ENCODE results near the gene TPRG1. TPM values are rescaled to one million over a fixed set of nuclear protein-coding genes. Genes with fewer than 3 reads are reported as not detected.

TPRG1 gene
- total and polyA plus RNA-seq, 2 experiments from 2014 or later = 0.43 TPM; not detected in 1

DNA sequence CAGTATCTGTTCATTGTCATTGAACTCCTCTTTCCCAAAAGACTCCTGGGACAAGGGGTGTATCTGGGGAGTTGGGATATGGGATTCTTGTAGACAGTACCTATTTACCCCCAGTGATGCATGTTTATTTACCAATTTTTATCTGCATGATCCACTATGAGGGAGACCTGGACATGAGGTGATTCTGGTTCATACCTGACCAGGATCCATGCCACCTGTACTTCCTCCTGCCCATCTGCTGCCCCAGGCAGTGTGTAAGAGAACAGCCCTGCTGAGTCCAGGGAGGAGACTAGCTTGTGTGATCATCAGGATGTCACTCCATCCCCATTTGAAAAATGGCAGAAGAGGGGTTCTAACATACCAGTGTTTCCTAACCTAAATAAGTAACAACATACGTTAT lies 3.1 kb upstream of the TPRG1 start:
- Histone ChIP-seq H2AFZ (no peak overlapping the region), H4K20me1 (ENCODE audit: insufficient read depth, poor library complexity, severe bottlenecking) (no peaks in the 10 kb centered on the region), H3K27ac (no peak overlapping the region), H3K79me2 (no peaks in the 10 kb centered on the region), H3K9me3 (ENCODE audit: low read depth) (no peaks in the 10 kb centered on the region), H3K36me3 (replicated peaks; ENCODE audit: insufficient read depth, low read depth) (no peaks in the 10 kb centered on the region), H3K4me3 (no peak overlapping the region), H3K4me1 (ENCODE audit: insufficient read depth) (no peaks in the 10 kb centered on the region), H3K9me2 (replicated peaks; ENCODE audit: insufficient read depth) (no peaks in the 10 kb centered on the region), H3K27me3 (no peaks in the 10 kb centered on the region), H3K4me2 (no peak overlapping the region)
- 100% methylated on average over 1 of the region's 1 CpG for WGBS (ENCODE audit: low lambda C conversion rate, missing lambda C conversion rate)
- no peak for DNase-seq (ENCODE audit: low spot score)
- TF ChIP-seq EZH2 (IDR thresholded peaks at IDR 0.05; ENCODE audit: borderline replicate concordance) (no peak), EZH2phosphoT487 (IDR thresholded peaks at IDR 0.05; ENCODE audit: low read depth, severe bottlenecking, unreplicated experiment) (no peak)
- TF ChIP-seq, protein P1, sequence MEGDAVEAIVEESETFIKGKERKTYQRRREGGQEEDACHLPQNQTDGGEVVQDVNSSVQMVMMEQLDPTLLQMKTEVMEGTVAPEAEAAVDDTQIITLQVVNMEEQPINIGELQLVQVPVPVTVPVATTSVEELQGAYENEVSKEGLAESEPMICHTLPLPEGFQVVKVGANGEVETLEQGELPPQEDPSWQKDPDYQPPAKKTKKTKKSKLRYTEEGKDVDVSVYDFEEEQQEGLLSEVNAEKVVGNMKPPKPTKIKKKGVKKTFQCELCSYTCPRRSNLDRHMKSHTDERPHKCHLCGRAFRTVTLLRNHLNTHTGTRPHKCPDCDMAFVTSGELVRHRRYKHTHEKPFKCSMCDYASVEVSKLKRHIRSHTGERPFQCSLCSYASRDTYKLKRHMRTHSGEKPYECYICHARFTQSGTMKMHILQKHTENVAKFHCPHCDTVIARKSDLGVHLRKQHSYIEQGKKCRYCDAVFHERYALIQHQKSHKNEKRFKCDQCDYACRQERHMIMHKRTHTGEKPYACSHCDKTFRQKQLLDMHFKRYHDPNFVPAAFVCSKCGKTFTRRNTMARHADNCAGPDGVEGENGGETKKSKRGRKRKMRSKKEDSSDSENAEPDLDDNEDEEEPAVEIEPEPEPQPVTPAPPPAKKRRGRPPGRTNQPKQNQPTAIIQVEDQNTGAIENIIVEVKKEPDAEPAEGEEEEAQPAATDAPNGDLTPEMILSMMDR (IDR thresholded peaks at IDR 0.05; ENCODE audit: poor library complexity) = no peak

DNA sequence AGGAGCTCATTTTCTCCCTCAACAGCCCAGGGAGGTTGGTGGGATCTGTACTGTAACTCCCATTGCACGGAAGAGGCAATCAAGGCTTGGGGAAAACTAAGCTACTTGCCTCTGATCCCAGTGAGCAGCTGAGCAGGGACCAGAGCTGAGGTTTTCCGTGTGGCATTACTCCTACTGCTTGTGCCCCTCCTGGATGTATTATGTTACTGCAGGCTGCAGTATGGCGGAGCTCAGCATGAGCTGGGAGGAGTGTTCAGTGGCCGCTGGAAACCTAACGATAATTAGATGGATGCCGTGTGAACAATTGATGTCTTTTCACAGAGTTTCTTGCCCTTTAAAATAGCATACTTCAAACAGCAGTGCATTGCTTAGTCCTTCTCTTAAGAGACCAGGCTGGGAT lies 2.0 kb upstream of the TPRG1 start:
- Histone ChIP-seq H3K36me3 (replicated peaks; ENCODE audit: insufficient read depth, low read depth) (no peaks in the 10 kb centered on the region), H3K4me3 (no peak overlapping the region), H3K4me1 (ENCODE audit: insufficient read depth) (no peaks in the 10 kb centered on the region), H3K79me2 (no peaks in the 10 kb centered on the region), H2AFZ (no peak overlapping the region), H3K9me3 (ENCODE audit: low read depth) (no peaks in the 10 kb centered on the region), H3K27ac (no peak overlapping the region), H3K9me2 (replicated peaks; ENCODE audit: insufficient read depth) (no peaks in the 10 kb centered on the region), H3K27me3 (no peaks in the 10 kb centered on the region), H4K20me1 (ENCODE audit: insufficient read depth, poor library complexity, severe bottlenecking) (no peaks in the 10 kb centered on the region), H3K4me2 (no peak overlapping the region)
- DNase-seq (ENCODE audit: low spot score) = no peak
- TF ChIP-seq EZH2 (IDR thresholded peaks at IDR 0.05; ENCODE audit: borderline replicate concordance) (no peak), EZH2phosphoT487 (IDR thresholded peaks at IDR 0.05; ENCODE audit: low read depth, severe bottlenecking, unreplicated experiment) (no peak)
- TF ChIP-seq, protein P1 (IDR thresholded peaks at IDR 0.05; ENCODE audit: poor library complexity) = no peak
- 86% methylated on average over 6 of the region's 6 CpGs for WGBS (ENCODE audit: low lambda C conversion rate, missing lambda C conversion rate)

DNA sequence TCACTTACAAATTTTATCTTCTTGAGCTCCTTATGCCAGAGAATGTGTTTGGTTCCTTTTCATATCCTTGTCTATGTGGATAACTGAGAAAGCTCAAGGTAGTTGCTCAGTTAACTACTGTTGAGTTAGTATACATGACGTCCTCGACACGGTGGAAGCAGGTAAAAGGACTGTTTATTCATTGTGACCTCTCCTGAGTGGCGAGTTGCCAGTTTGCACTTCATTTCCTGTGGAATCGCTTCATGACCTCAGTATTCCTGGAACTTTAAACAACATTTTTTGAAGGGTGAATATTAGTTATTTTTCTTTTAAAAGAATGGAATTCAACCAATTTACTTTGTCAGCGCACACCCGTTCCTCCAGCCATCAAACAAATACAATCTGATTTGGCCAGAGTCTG lies 1.2 kb upstream of the TPRG1 start:
- H3K4me3 ChIP-seq = no peak overlapping the region
- no peak for TF ChIP-seq EZH2 (IDR thresholded peaks at IDR 0.05; ENCODE audit: borderline replicate concordance)
- TF ChIP-seq, protein P1 (IDR thresholded peaks at IDR 0.05; ENCODE audit: poor library complexity) = no peak
- H3K9me2 ChIP-seq (replicated peaks; ENCODE audit: insufficient read depth) = no peaks in the 10 kb centered on the region
- H3K27ac ChIP-seq = no peak overlapping the region
- H3K9me3 ChIP-seq (ENCODE audit: low read depth) = no peaks in the 10 kb centered on the region
- no peaks in the 10 kb centered on the region for H3K4me1 ChIP-seq (ENCODE audit: insufficient read depth)
- no peak for DNase-seq (ENCODE audit: low spot score)
- WGBS (ENCODE audit: low lambda C conversion rate, missing lambda C conversion rate) = 88% methylated on average over 7 of the region's 7 CpGs
- H3K4me2 ChIP-seq = no peak overlapping the region
- no peaks in the 10 kb centered on the region for H3K36me3 ChIP-seq (replicated peaks; ENCODE audit: insufficient read depth, low read depth)
- no peaks in the 10 kb centered on the region for H3K27me3 ChIP-seq
- no peaks in the 10 kb centered on the region for H4K20me1 ChIP-seq (ENCODE audit: insufficient read depth, poor library complexity, severe bottlenecking)
- no peaks in the 10 kb centered on the region for H3K79me2 ChIP-seq
- no peak overlapping the region for H2AFZ ChIP-seq

Data from hepatocyte (in vitro differentiated cells).